OCI-LY1 (cell line): ENCODE results near the gene CYBA.
"Not testable (repeated sequence)": the region's sequence is repeated elsewhere in the genome, so short reads cannot be mapped to it uniquely, and the experiment has no call there.

ENCODE experiments used
- EZH2 ChIP-seq: fragments of 200-600 bp; sonication (generic), shearing (Covaris generic); IDR thresholded peaks from 2 replicates; pipeline ENCODE4 v1.8.0; 2017; ENCODE audit warnings: borderline replicate concordance, mixed run types, mild to moderate bottlenecking, antibody characterized with exemption, low read length, moderate library complexity, mixed read lengths
- TF ChIP-seq, protein P1 (sequence below): fragments of 200-600 bp; sonication (generic), shearing (Covaris generic); IDR thresholded peaks from 2 replicates; pipeline ENCODE4 v1.5.1; 2017; ENCODE audit warnings: mild to moderate bottlenecking, antibody characterized with exemption, low read length, moderate library complexity, mixed read lengths

DNA sequence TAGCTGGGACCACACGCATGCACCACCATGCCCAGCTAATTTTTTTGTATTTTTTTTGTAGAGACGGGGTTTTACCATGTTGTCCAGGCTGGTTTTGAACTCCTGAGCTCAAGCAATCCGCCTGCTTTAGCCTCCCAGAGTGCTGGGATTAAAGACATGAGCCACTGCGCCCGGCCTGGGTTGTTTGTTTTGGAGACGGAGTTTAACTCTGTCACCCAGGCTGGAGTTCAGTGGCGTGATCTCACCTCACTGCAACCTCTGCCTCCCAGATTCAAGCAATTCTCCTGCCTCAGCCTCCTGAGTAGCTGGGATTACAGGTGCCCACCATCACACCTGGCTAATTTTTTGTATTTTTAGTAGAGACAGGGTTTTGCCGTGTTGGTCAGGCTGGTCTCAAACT lies 41.4 kb downstream of the CYBA start:
- TF ChIP-seq, protein P1, sequence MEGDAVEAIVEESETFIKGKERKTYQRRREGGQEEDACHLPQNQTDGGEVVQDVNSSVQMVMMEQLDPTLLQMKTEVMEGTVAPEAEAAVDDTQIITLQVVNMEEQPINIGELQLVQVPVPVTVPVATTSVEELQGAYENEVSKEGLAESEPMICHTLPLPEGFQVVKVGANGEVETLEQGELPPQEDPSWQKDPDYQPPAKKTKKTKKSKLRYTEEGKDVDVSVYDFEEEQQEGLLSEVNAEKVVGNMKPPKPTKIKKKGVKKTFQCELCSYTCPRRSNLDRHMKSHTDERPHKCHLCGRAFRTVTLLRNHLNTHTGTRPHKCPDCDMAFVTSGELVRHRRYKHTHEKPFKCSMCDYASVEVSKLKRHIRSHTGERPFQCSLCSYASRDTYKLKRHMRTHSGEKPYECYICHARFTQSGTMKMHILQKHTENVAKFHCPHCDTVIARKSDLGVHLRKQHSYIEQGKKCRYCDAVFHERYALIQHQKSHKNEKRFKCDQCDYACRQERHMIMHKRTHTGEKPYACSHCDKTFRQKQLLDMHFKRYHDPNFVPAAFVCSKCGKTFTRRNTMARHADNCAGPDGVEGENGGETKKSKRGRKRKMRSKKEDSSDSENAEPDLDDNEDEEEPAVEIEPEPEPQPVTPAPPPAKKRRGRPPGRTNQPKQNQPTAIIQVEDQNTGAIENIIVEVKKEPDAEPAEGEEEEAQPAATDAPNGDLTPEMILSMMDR, result not testable (repeated sequence)
- not testable (repeated sequence) for TF ChIP-seq EZH2
